CD4-positive, alpha-beta T cell treated with Interferon alpha-2 for 1 hour (primary cell): Measurements from ENCODE around the gene OR1D5.
"Not testable (repeated sequence)": the region's sequence is repeated elsewhere in the genome, so short reads cannot be mapped to it uniquely, and the experiment has no call there.

Experiments
- DNase-seq, 2 donors: peaks; one replicate each; pipeline ENCODE4 v3.0.0-alpha.2; 2020 to 2022

Gene OR1D5

GRCh38 chr17:3063507-3063906 is at the start of gene OR1D5:
TSS of gene OR1D5 (minus strand) at chr17:3063607. CDS start at chr17:3063607, 0 bp downstream.
- not testable (repeated sequence) for DNase-seq

GRCh38 chr17:3104322-3104721 is 40.9 kb upstream of the OR1D5 start, which contains the start of gene OR1D2:
TSS of gene OR1D2 (minus strand) at chr17:3104422. CDS start at chr17:3092996, 11,426 bp downstream.
- DNase-seq, result no peak

GRCh38 chr17:3073850-3074249 is 10.4 kb upstream of the OR1D5 start:
- not testable (repeated sequence) for DNase-seq

- DNase-seq, result peak in 1 of 2 donors; percentile 29
These were observed 1.8 kb upstream of the OR1D5 start for GRCh38 chr17:3065192-3065591.

- DNase-seq, result not testable (repeated sequence)
These were observed 506 bp downstream of the OR1D5 start for GRCh38 chr17:3062824-3063377.

GRCh38 chr17:3054868-3055267 is 8.5 kb downstream of the OR1D5 start:
- not testable (repeated sequence) for DNase-seq

- no peak for DNase-seq
These were observed 13.6 kb downstream of the OR1D5 start for GRCh38 chr17:3049705-3050295.

GRCh38 chr17:3048727-3049471 is 14.5 kb downstream of the OR1D5 start:
- peak; percentile 96 to 97 for DNase-seq

- no peak for DNase-seq
These were observed 16.7 kb downstream of the OR1D5 start for GRCh38 chr17:3046753-3047152.

- DNase-seq, result no peak
These were observed 19.6 kb downstream of the OR1D5 start for GRCh38 chr17:3043737-3044365.

GRCh38 chr17:3040882-3041281 is 22.5 kb downstream of the OR1D5 start:
- no peak for DNase-seq

GRCh38 chr17:3039736-3040135 is 23.7 kb downstream of the OR1D5 start:
- peak; percentile 11 to 45 for DNase-seq

GRCh38 chr17:3038941-3039340 is 24.5 kb downstream of the OR1D5 start:
- no peak for DNase-seq

GRCh38 chr17:3037259-3037658 is 26.1 kb downstream of the OR1D5 start:
- DNase-seq, result no peak

GRCh38 chr17:3036800-3037199 is 26.6 kb downstream of the OR1D5 start:
- DNase-seq, result no peak

GRCh38 chr17:3035968-3036280 is 27.5 kb downstream of the OR1D5 start:
- no peak for DNase-seq

- DNase-seq, result no peak
These were observed 28.0 kb downstream of the OR1D5 start for GRCh38 chr17:3035256-3035967.

- DNase-seq, result no peak
These were observed 28.9 kb downstream of the OR1D5 start for GRCh38 chr17:3034578-3034920.

GRCh38 chr17:3033741-3034577 is 29.4 kb downstream of the OR1D5 start:
- no peak for DNase-seq

GRCh38 chr17:3033248-3033640 is 30.2 kb downstream of the OR1D5 start:
- DNase-seq, result no peak

- DNase-seq, result no peak
These were observed 30.9 kb downstream of the OR1D5 start for GRCh38 chr17:3032258-3033247.
